ENCODE data around the gene HNRNPA0.

DNA sequence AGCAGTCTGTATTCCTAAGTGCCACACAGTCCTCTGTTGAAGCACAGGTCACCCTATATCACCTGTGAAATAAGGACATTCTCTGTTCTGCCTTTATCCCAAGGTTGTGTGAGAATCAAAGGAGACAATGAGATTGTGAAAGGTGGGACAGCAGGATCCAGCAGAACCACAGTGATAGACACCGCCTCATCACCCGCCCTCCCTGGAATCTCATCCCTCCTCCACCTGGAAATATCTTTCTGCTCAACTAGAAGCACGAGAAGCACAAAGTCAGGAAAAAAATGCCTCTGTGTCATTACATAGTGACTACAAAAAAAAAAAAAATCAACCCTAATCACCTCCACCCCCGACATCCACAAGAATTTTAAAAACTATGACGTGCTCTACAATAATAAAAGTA lies 50.6 kb downstream of the HNRNPA0 start:
- TF ChIP-seq CTCF (conservative IDR thresholded peaks at IDR 0.05; ENCODE audit: low read depth in 2 of 2) (no peak), CREB1 (CRISPR knock-in tag; IDR thresholded peaks at IDR 0.05; ENCODE audit: low read depth) (no peak), POLR2AphosphoS5 (IDR thresholded peaks at IDR 0.05; ENCODE audit: low read depth) (no peak), ZNF114 (CRISPR knock-in tag; IDR thresholded peaks at IDR 0.05) (no peak)

Data from GM23338 (cell line).